ENCODE measurements around the gene ZNF549.
"Not testable (repeated sequence)": the region's sequence is repeated elsewhere in the genome, so short reads cannot be mapped to it uniquely, and the experiment has no call there.

Gene ZNF549

DNA sequence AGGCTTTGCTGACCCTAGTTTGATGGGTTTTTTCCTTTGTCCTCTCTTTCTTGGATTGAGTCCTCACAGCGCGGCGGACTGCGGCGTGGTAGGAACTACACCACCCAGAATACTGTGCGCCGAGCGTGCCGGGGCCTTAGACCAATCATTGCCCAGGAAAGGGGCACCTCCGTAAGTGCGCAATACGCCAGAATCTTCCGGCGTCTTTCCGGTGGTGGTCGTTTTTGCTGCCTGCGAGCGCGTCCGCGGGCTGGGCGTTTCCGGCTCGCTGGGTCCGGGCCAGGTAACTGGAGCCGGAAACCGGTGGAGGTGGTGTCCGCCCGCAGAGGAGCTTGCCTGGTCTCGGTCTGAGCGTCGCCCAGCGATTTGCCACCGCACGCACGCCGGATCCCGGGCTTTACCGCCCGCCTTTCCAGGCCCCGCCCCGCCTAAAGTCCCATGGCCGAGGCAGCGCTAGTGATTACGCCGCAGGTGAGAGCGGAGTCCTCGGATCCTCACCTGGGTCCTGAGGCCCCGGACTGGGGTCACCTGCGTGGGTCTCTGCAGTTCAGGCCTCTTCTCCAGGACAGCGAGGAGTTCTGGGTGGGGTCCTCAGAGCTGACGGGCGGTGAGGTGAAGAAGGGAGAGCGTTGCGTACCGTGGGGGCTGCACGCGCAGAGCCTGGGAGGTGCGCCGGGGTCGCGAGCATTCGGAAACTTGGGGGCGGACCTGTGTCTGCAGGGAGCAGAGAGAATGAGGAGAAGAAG lies at the start of gene ZNF549:
ZNF549 (plus strand) TSS at position 221 of the 746 bp plus-strand sequence; CDS start at position 439, 218 bp downstream.
- peak; percentile 77 to 82 for DNase-seq (ENCODE audit: low read depth in 2 of 2)

DNA sequence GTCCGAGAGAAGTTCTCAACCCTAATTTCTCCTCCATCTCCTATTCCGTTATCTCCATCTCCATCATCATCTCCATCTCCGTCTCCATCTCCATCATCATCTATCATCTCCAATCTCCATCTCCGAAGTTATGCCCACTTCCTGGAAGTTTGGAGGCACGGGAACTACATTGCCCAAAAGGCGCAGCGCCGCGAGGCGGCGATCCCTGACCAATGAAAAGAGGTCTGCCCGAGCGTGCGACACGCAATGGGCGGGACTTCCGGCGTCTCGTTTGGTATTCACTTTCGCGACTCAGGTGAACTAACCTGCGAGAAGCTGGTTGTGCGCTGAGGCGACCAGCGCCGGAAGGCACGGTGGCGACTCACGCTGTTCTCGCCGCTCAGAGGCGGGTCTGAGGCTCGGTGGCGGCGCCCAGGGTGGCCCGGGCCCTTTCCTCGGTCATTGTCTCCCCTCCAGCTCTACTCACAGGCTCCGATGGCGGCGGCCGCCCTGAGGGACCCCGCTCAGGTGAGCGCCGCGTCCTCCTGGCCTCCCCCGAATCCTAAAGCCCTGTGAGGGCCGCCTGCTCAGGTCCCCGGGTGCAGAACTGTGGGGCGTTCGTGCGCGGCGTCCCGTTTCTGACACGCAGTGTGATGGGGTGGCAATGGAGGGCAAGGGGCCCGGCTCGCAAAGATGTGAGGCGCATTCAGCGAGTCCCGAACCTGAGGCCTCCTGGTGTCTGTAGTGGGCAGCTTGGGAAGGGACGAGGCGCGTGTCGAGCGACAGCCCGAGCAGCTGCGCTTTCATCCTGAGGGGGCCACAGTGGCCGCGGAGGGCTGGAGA lies 39.5 kb upstream of the ZNF549 start, which contains the start of gene ZNF419:
ZNF419 (plus strand) TSS at position 274 of the 822 bp plus-strand sequence; CDS start at position 475, 201 bp downstream.
- DNase-seq (ENCODE audit: low read depth in 2 of 2): peak; percentile 86 to 89

DNA sequence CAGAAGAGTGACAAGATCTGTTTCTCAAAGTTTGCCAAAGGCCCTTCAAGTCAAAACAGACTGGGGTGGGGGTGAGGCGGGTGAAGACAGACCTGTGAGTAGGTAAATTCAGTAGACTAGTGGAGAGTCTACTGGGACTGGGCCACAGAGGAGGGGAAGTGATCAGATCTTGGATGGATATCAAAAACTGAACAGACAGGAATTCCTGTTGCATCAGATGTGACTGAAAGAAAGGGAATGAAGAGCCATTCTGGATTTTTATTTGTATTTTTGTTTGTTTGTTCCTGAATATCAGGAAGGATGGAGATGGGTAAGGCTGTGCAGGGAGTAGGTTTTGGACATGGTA lies 38.9 kb upstream of the ZNF549 start:
- not testable (repeated sequence) for DNase-seq (ENCODE audit: low read depth in 2 of 2)

DNA sequence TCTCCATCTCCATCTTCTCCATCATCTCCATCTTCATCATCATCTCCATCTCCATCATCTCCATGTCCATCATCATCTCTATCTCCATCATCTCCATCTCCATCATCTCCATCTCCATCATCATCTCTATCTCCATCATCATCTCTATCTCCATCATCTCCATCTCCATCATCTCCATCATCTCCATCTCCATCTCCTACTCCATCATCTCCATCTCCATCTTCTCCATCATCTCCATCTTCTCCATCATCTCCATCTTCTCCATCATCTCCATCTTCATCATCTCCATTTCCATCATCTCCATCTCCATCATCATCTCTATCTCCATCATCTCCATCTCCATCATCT lies 27.9 kb upstream of the ZNF549 start:
- DNase-seq (ENCODE audit: low read depth in 2 of 2): not testable (repeated sequence)

DNA sequence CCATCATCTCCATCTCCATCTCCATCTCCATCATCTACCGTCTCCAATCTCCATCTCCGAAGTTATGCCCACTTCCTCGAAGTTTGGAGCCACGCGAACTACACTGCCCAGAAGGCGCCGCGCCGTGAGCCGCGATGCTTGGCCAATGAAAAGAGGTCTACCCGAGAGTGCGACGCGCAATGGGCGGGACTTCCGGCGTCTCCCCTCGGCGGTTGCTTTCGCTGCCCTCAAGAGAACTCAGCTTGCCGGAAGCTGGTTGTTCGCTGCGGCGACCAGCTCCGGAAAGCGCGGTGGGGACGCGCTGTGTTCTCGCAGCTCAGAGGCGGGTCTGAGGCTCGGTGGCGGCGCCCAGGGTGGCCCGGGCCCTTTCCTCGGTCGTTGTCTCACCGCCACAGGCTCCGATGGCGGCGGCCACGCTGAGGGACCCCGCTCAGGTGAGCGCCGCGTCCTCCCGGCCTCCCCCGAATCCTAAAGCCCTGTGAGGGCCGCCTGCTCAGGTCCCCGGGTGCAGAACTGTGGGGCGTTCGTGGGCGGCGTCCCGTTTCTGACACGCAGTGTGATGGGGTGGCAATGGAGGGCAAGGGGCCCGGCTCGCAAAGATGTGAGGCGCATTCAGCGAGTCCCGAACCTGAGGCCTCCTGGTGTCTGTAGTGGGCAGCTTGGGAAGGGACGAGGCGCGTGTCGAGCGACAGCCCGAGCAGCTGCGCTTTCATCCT lies 27.3 kb upstream of the ZNF549 start, which contains the start of gene ZNF773:
ZNF773 (plus strand) TSS at position 259 of the 716 bp plus-strand sequence; CDS start at position 402, 143 bp downstream.
- DNase-seq (ENCODE audit: low read depth in 2 of 2): peak; percentile 91 to 93

DNA sequence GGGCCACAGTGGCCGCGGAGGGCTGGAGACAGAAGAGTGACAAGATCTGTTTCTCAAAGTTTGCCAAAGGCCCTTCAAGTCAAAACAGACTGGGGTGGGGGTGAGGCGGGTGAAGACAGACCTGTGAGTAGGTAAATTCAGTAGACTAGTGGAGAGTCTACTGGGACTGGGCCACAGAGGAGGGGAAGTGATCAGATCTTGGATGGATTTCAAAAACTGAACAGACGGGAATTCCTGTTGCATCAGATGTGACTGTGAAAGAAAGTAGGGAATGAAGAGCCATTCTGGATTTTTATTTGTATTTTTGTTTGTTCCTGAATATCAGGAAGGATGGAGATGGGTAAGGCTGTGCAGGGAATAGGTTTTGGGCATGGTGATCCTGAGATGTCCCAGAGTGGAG lies 26.8 kb upstream of the ZNF549 start:
- not testable (repeated sequence) for DNase-seq (ENCODE audit: low read depth in 2 of 2)

DNA sequence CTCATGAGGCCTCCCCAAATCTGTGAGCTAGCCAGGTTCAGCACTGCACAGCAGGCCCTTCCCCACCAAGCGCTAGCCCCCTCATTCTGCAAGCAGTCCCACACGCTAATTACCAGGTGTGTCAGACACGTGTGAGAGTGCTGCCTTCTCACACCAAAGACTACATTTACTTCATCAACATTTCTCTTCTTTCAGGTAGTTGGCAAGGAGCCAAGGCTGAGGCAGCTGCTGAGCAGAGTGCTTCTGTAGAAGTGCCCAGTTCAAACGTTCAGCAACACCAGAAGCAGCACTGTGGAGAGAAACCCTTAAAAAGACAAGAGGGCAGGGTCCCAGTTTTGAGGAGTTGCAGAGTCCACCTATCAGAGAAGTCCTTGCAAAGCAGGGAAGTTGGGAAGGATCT lies 21.0 kb upstream of the ZNF549 start:
- no peak for DNase-seq (ENCODE audit: low read depth in 2 of 2)

DNA sequence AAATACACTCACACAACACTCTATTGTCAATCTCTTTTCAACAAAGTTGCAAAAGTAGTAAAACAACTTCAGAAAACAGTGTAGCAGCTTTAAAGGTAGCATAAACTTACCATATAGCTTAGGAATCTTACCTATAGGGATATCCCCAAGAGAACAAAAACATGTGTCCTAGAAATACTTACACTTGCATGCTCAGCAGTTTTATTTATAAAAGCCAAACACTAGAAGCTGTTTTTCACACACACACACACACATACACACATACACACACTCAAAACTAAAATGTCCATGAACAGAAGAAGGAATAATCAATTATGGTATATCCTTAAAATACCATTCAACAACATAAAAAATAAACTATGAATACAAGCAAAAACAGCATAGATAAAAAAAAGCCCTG lies 15.7 kb upstream of the ZNF549 start:
- no peak for DNase-seq (ENCODE audit: low read depth in 2 of 2)

DNA sequence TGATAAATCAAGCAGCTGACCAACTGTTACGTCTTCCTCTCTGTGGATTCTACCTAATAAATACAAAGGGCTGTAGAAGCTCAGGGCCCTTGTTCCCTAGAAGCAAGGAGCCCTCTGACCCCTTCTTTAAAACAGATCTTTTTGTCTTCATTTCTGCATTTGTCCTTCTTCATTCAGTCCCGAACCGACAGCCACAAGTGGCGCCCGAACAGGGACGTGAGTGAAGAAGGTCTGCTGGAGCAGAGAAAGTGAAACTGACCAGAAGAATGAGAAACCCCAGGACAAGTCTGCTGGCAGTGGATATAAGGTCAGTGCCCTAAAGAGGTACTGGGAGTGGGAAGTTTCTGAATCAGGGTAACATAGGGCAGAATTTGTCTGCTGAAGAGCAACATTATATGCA lies 14.3 kb upstream of the ZNF549 start:
- DNase-seq (ENCODE audit: low read depth in 2 of 2): no peak

DNA sequence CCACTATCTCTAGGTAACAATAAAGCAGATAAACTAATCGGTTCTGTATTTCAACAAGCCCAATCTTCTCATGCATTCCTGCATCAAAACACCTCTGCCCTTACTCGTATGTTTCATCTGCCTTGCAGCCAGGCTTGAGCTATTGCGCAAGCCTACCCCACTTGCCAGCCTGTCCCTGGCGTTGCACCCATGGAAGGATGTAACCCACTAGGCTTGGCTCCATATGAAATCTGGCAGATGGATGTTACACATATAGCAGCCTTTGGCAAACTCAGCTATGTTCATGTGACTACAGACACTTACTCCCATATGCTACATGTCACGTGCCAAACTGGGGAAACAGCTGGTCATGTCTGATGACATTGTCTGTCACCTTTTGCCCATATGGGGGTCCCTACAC lies 11.9 kb upstream of the ZNF549 start:
- DNase-seq (ENCODE audit: low read depth in 2 of 2): no peak

DNA sequence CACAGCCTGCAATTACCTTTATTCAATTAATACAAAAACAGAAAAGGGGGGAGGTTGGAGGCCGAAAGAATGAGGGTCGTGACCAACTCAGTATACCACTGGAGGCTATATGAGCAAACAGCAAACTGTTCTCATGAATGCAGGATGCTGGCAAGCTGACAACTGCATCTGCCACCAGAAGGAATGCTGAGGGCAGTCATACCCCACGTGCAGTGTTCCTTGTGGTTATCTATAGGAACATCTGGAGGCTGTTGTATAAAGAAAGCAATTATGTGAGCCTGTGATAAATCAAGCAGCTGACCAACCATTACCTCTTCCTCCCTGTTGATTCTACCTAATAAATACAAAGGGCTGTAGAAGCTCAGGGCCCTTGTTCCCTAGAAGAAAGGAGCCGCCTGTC lies 9.1 kb upstream of the ZNF549 start:
- not testable (repeated sequence) for DNase-seq (ENCODE audit: low read depth in 2 of 2)

DNA sequence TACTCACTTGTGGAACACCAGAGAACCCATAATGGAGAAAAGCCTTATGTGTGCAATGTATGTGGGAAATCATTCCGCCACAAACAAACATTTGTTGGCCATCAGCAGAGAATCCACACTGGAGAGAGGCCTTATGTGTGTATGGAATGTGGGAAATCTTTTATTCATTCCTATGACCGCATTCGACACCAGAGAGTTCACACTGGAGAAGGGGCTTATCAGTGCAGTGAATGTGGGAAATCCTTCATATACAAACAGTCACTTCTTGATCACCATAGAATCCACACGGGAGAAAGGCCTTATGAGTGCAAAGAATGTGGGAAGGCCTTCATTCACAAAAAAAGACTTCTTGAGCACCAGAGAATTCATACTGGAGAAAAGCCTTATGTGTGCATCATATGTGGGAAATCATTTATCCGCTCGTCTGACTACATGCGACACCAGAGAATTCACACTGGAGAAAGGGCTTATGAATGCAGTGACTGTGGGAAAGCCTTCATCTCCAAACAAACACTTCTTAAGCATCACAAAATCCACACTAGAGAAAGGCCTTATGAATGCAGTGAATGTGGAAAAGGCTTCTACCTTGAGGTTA lies 10.9 kb downstream of the ZNF549 start:
- DNase-seq (ENCODE audit: low read depth in 2 of 2): no peak

DNA sequence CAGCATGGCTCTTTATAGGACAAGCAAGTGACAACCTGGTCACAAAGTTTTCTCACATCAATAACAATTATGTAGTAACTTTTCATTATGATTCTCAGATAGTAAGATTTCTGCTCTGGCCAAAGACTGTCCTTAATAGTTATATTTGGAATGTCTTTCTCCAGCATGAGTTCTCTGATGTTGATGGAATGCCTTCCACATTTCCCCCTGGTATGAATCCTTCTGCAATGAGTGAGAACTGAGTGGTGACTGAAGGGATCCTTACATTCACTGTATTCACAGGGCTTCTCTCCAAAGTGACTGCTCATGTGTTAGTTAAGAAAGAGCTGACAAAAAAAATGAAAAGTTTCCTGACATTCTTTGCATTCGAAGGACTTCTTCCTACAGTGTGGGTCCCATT lies 19.4 kb downstream of the ZNF549 start:
- no peak for DNase-seq (ENCODE audit: low read depth in 2 of 2)

DNA sequence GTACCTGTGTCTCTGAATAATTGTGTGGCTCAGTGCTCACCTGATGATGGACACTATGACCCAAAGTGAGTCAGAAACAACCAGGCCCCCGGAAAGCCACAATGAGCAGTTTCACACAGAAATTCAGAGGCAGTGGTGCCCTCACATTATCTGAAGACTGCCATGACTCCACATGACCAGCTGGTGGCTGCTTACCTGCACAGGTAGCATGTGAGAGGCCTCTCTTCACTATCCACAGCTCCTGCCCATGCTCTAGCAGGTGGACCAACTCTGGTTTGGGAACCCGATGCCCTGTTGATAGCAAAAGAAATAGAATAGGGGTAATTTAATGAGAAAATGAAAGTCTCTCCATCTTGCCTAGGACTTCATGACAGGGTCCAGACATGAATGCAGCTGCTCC lies 25.3 kb downstream of the ZNF549 start:
- no peak for DNase-seq (ENCODE audit: low read depth in 2 of 2)

DNA sequence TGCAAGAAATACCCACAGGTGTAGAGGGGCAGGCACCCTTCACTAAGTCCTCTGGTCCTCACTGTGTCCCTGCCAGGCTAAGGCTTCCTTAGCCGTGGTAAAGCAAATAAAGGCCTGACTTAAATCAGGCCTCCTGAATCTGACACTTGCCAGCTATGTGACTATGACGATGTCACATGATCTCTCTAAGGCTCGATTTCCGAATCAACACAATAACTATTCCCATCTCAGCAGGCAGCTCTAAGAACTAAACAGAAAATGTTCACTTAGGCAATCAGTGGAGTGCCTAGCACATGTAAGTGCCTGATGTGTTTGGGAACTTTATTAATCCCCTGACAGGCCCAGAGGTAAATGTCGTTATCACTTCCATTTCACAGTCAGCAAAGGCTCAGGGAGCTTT lies 30.5 kb downstream of the ZNF549 start:
- no peak for DNase-seq (ENCODE audit: low read depth in 2 of 2)

DNA sequence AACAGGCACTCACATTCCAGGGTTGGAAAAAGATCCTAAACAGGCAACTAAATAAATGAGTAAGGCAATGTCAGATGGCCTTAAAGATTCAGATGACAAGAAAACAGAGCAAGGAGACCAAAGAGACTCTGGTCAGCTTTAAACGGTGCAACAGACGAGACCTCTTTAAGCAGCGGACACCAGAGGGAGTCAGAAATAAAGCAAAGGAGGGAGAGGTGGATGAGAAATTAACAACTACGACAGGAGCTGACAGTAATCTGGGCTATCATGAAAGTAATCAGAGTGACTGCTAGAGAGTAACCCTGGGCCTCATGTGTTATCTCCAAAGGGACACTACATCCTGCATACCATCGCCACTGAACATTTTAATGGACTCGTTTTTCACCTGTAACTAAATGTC lies 31.4 kb downstream of the ZNF549 start:
- no peak for DNase-seq (ENCODE audit: low read depth in 2 of 2)

DNA sequence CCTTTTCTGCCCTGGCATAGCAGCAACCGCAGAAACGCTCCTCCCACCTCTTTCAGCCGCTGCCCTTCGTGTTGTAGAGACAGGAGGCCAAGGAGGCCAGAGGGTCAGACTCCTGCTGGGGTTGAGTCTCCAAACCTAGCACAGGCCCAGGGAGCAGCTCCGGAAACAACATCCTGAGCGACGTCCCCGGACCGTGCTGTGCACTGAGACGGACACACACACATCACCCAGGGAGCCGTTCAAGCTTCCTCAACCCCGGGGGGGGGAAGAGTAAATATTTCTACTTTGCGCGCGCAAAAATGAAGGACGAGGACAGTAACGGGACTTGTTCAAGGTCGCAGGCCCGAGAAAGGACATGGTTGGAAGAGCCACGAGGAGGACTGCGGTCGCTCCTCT lies 31.9 kb downstream of the ZNF549 start:
- no peak for DNase-seq (ENCODE audit: low read depth in 2 of 2)

DNA sequence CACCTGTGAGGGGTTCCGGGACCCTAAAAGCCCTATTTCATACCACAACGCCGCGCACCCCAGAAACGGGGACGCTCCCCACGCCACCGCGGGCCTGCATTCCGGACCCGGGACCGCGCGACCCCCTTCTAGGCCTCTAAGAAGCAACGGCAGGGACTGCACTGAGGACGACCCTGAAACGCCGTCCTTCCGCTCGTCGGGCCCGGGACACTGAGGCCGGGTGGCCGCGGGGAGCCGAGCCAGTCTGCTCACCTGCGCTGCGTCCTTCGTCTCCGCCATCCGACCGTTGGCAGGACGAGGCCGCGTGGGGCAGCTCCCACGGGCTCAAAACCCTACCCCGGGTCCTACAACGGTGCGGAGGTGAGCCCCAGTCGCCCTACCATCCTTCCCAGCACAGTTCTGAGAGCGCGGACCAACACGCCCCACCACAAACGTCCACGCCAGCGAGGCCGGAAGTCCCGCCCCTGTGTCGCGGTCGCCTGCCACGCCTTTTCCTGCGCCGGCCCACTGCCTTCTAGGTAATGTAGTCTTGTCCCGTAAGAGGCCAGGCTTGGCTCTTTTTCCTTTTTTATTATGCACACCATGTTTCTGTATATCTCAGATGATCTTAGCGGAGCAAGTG lies 32.4 kb downstream of the ZNF549 start, which contains the start of gene ZNF550:
ZNF550 (minus strand) TSS at position 460 of the 622 bp plus-strand sequence; CDS start at position 279, 181 bp downstream.
- DNase-seq (ENCODE audit: low read depth in 2 of 2): peak; percentile 78 to 80

DNA sequence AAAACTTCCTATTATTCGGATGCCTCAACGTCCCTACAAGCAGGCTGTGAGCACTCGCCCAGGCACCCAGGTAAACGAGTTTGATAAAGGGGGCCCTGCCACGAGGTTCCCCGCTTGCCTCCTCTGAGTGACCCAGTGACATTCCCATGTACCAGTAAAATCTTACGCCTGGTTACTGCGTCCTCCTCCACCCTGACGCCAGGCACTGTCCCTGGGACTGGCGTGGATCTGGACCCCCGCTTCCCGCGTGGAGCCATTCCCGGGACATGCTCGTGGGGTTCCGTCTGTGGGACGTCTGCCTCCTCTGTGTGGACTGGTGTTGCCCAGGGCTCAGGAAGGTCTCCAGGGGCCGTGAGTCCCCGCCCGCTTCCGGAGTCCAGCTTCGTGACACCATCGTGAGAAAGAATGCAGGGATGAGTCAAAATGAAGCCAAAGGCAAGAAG lies 32.9 kb downstream of the ZNF549 start:
- DNase-seq (ENCODE audit: low read depth in 2 of 2): no peak

DNA sequence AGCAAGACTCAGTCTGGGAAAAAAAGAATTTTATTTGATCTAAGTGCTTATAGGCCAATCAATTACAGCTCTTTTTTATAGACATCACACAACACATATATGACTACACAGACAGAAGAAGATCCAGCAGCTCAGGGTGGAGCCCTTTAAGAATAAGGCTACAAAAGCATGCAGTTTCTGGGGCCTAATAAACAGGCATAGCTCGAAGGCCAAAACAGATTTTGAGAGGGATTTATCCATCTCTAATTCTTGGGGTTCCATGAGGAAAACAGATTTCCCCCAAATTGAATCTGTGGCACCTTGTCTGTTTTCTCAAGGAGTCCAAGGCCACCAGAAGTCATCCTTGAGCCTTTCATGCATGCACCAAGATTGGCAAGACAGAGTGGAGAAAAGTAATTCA lies 36.4 kb downstream of the ZNF549 start:
- DNase-seq (ENCODE audit: low read depth in 2 of 2): no peak

Measured in activated CD4-positive, alpha-beta T cell treated with anti-CD3 and anti-CD28 coated beads for 24 hours (primary cell).